ENCODE results near the gene FOXI2.

Gene FOXI2

DNA sequence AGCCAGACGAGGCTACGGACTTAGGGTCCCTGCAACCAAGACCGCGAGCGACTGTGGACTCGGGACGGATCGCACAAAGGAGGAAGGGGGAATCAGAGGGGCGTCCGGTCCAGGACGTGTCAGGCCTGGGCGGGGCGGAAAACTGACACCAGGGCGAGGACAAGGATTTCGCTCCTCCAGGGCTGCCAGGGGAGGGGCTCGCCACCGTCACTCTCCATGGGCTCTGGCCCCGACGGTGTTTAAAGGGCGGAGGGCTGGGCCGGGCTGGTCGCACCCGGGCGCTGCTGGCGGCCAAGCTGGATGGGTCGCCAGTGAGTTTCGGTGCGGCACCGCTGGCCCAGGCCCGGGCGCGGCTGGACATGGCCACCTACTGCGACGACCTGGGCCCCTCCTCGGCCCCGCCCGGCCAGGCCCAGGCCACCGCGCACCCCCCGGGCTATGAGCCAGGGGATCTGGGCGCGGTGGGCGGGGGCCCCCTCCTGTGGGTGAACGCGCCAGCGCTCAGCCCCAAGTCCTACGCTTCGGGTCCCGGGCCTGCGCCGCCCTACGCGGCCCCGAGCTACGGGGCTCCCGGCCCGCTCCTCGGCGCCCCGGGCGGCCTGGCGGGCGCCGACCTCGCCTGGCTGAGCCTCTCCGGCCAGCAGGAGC is at the start of gene FOXI2:
FOXI2 (plus strand) TSS at position 271 of the 648 bp plus-strand sequence; CDS start at position 360, 89 bp downstream.
- no peak for DNase-seq

DNA sequence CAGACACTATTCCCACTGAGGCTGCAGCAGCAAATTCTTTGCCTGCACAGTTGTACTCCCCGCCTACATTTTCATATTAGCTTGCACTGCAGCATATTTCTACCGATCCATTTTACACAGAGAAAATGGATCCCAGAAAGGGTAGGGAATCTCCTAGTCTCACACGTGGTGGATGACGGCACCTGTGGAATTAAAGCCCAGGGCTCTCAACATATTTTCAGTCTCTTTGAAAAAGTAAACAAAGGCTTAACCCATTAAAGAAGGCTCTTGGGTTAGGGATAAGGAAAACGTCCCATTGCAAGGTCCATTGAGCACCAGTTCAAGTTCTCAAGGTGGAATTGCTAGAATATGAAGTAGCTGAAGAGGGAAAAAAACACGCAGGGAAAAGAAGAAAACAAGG is 49.4 kb upstream of the FOXI2 start:
- no peak for DNase-seq

GRCh38 chr10:127690176-127690835 is 46.7 kb upstream of the FOXI2 start:
- no peak for DNase-seq

DNA sequence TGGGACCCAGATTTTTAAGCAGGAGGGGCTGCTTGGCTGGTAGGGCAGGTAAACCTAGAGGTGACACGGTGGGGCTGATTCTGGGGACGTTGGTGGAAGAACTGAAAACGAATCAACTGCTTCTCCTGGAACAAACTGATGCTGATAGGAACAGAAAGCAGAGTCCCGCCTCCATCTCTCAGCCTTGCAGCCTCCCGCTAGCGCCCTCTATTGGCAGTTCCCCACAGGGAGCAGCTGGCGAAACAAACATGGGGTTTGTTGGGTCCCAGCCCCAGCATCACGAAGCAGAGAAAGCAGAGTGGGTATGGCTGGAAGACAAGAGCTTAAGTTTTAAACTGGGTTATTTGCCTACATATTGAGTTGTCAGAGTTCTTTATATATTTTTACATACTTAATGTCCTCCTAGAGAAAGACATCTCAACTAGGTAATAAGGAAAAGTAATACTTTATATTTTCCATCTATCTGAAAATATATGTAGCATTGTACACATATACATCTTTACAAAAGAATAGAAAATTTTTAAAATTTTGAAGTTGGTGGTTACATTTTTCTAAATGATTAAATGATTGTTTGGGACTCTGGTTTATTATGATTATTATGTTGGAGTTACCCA is 42.3 kb upstream of the FOXI2 start:
- peak in 1 of 2 donors; percentile 2 for DNase-seq

DNA sequence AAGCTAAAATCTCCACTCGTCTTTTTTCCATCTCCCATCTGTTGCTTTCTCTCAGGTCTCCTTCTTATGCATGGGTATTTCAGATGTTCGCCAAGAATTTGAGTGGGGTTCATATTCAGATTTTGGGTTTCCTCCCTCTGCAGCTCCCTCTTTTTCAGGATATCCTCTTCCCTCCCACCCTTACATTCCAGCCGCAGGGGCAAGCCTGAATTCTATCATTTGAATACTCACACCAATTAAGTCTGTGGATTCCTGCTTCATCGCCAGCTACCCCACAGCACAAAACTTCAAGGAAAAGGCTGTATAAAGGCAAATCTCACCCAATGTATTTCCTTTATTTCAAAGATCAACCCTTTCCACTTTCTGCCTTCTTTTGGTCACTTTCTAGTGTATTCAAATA is 41.6 kb upstream of the FOXI2 start:
- no peak for DNase-seq

DNA sequence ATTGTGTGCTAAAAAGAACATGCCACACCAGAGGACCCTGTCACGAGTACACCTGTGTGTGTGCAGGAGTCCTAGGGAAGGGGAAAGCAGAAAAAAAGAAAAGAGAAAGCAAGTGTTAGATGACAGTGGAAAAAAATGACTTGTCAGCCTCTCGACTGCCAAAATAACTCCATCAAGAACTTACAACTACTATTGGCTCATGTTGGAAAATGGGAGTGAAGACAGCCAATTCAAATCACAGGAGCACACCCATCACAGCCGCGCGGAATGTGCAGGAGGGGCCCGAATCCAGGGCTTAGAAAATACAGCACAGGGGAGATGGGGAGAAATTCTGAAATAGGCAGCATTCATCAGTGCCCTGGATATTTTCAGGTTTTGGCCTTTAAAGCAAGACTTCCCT is 38.1 kb upstream of the FOXI2 start:
- no peak for DNase-seq

DNA sequence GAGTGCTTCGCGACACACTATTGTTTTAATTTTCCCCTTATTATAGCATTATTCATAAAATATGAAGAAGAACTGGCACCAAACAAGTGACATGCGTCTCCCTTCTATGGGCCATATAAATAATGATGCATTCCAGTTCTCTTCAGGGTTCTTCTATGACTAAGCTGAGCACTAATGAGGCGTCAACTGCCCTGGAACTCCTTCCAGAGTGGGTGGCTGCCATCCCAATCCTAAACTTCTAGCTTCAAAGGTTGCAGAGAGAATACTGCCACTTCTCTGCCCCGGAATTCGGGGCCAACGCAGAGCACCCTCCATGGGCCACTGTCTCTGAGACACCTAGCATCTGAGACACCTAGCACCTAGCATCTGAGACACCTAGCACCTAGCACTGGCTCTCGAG is 37.7 kb upstream of the FOXI2 start:
- DNase-seq: no peak

DNA sequence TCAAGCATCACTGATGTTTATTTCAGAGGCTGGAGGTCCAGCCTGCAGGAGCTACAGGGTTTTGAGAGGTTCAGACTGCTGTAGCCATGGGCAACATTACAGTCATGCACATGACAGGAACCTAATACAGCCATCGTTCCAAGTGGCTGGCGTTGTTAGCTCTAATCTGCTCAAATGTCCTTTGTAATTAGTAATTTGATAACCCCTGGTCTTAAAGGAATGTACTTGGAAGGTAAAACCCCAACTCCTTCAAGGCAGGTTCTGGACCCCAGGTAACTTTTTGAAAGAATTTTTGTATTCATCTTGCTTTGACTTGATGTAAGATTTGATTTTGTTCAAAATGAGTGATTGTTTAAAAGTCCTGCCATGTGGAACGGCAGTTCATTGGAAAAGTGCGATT is 34.7 kb upstream of the FOXI2 start:
- DNase-seq: no peak

DNA sequence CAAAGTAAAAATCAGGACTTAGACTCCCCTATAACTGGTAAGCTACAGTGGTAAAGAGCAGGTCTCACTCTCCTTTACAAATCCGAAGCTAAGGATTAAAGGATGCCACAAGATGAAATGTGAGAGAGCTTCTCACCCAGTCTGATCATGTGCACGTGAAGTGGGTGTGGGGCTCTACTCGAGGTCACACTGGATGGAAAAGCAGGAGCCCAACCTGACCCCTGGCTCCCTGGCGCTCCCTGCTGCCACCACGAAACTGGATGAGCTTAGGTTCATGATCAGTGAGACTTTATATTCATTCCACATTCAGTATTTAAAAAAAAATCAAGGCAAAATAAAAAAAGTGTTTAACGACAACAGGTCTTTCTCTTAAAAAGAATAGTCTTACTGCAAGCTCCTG is 21.7 kb upstream of the FOXI2 start:
- no peak for DNase-seq

DNA sequence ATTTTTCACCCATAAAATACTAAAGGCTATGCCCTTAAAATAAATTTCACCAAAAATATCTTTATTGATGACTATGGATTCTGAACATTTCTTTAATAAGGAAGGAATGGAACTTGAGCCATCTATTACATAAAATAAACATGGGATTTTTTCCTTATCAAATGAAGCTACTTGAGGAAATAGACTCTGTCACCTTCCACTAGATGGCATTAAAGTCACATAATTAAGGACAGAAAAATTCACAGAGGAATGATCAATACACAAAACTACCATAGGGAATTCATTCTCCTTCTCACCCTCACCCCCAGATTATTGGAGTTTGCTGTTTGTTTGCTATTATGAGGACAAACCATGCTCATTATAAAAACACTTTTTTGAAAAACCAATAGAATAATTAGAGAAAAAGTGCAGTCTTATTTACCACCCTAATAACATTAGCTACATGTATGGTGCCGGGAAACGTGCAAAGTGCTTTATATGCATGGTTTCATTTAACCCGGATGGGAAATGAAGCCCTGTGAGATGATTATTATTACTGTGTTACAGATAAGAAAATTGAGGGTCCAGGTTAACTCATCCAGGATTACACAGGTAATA is 21.1 kb upstream of the FOXI2 start:
- no peak for DNase-seq

GRCh38 chr10:127720142-127720541 is 16.8 kb upstream of the FOXI2 start:
- no peak for DNase-seq

GRCh38 chr10:127720903-127721302 is 16.1 kb upstream of the FOXI2 start:
- DNase-seq: no peak

DNA sequence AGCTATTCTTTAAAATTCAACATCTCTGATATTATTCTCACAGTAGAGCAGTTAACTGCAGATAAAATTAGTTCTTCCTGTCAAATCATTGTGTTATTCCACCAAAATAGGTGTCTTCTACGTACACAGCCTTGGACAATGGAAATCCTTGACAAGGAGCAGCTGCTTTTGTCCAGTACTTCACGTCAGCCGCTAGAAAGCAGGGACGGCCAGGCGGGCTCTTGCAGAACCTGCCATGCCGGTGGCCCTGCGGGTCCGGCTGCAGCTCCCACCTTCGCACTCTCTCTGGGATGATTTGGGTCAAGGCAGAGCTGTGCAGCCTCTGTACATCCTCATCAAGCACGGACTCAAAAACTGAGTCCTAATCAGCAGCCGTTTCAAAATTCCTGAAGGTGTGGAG is 2.2 kb upstream of the FOXI2 start:
- DNase-seq: no peak

DNA sequence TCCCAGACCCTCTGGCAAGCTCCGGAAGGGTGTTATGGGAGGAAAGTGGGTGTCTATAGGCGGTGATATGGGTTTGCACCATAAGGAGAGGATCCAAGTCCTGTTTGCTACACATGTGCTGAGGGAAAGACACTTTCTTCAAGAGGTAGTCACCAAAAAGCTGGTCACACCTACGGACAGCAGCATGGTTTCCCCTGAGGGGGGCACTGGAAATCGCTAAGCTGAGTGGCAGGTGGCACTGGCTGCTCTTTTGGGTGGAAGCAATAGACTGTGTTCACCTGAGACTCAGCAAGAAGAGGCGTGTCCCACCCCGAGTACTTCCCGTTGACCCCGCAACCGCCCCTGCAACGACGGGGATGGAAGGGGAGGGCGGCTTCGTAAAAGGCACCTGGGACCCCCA is 1.8 kb upstream of the FOXI2 start:
- no peak for DNase-seq

GRCh38 chr10:127735723-127736221 is 1.2 kb upstream of the FOXI2 start:
- DNase-seq: no peak

DNA sequence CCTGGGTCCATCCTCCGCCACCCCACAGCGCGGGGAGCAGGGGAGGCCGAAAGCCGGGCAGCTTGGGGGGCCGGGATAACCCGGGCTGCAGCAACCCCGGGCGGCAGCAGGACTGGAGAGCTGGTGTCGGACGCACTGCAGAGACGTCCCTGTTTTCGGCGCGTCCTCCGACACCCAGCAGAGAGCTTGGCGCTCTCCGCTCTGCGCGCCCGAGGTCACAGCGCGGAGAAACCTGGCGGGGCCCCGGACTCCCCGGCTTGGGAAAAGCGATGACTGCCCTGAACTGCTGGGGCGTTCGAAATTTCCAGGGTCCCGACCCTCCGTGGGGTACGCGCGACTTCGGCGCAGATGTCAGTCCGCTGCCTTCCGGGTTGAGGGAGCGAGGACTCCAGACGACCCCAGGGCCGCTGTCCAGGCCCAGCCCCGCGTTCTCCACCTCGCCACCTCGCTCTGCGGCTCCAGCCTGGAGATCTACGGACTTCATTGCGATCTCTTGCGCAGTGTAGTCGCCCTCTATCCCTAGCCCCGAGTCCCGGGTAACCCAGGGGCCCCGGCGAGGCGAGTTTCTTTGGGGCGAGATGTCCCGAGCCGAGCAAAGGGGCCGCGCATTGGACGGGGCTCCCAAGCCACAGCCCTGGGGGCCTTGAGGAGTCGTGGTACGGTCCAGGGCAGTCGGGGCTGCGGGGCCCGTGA is 617 bp upstream of the FOXI2 start:
- no peak for DNase-seq

DNA sequence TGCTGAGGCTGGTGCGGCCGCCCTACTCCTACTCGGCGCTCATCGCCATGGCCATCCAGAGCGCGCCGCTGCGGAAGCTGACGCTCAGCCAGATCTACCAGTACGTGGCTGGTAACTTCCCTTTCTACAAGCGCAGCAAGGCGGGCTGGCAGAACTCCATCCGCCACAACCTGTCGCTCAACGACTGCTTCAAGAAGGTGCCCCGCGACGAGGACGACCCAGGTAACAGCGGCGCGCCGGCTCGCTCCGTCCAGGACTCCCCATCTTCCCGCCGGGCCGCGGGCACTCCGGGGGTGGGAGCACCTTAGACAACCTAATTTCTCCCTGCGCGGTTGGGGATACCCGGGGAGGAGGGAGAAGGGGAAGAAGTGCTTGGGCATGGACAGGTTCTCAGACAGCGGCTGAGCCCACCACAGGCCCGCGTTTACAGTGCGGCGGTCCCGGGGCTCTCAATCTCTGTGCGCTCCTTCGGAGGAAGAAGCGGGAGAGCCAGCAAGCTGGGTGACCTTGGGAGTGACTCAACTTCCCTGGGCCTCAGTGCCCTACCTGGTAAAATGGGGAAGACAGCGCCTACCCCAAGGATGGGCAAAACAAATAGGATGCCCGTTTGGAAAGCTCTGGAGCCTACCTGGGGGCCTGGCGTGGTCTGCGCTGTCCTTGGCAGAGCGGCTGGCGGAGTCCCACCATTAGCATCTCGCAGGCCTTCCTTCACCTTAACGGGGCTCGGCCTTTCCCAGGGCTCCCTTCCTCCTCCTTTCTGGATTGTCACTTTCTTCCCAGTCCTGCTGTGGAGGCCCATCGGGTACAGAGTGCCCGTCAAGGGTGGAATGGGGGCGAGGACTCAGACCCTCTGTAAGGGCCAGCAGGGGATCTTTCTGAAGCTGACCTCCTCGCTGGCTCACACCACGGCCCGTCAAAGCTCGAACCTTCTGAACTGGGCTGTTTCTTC is 852 bp downstream of the FOXI2 start:
- no peak for DNase-seq

GRCh38 chr10:127738512-127739424 is 1.8 kb downstream of the FOXI2 start:
- DNase-seq: no peak

DNA sequence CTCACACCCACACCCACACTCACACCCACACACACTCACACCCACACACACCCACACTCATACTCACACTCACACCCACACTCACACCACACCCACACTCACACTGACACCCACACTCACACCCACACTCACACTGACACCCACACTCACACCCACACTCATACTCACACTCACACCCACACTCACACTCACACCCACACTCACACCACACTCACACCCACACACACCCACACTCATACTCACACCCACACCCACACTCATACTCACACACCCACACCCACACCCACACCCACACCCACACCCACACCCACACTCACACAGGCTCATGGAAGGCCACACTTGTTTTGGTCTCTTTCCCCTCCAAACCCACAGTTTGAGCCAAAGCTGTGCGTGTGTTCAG is 2.9 kb downstream of the FOXI2 start:
- no peak for DNase-seq

DNA sequence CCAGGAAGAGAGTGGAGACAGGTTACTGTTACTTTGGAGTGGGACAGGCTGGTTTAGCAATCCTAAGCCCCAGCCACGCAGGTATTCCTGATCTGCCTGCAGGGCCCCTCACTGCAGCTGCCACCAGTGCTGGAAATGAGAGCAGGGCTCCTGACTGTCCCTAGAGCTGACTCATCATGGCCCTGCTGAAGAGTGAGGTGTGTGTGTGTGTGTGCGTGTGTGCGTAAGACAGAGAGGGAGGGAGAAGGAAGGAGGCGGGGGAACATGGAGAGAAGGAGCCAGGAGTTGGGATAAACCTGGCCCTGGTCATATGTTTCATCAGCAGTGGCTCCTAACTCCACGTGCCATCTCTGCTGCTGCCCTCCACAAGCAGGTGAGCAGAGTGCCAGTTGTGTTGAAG is 3.6 kb downstream of the FOXI2 start:
- DNase-seq: no peak

DNA sequence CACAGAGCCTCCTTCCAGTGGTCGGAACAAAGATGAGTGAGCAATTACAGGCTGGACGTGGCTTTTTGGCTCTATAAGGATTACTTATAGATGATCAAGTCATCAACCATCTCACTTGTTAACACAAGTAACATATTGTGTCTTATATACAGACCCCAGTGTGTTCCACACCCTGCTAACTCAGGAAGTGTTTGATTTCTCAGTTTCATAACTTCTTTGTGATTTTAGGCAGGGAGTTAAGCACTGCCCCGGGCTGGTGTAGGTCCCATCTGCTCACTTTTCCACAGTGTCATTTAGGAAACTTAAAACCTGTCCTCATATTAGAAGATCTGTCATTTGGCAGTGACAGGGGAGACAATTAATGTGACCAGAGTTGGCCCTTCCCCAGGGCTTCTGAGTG is 6.2 kb downstream of the FOXI2 start:
- no peak for DNase-seq
